Panc1 (cell line): Measurements from ENCODE around the gene FAM50B. TPM values are rescaled to one million over a fixed set of nuclear protein-coding genes. Genes with fewer than 3 reads are reported as not detected.

ENCODE experiments used
- ATAC-seq: fragments of 200-7000 bp; cut with Tn5 transposase; 2 replicates; pipeline ENCODE4 v1.9.1; 2020; ENCODE audit warnings: mild to moderate bottlenecking, moderate library complexity
- BruUV-seq: library from RNA; stranded (reverse); fragments of 400-500 nt; replicated peaks from 2 replicates; lab custom pipeline; 2021; lab: Mats Ljungman, UMichigan
- CTCF ChIA-PET: fragments of 300-600 bp; sonication (Branson Sonifier 250); formaldehyde crosslinking; loops from one replicate; lab custom pipeline; 2022; ENCODE audit warnings: antibody characterized with exemption; lab: Charles Lee
- POLR2A ChIA-PET: fragments of 300-600 bp; sonication (Branson Sonifier 250); formaldehyde crosslinking; loops from one replicate; lab custom pipeline; 2022; ENCODE audit warnings: antibody characterized with exemption; lab: Charles Lee
- DNase-seq: peaks from one replicate; pipeline ENCODE4 v3.0.0-alpha.2; 2010; ENCODE audit warnings: low read depth, low spot score
- H3K27ac ChIP-seq: 2 replicates; pipeline ENCODE4 v1.5.1; 2011; ENCODE audit warnings: mild to moderate bottlenecking, low read length, inconsistent platforms
- H3K27me3 ChIP-seq: fragments of 200-500 bp; sonication (Bioruptor generic); 2 replicates; pipeline ENCODE4 v1.6.0; 2014; ENCODE audit warnings: low read length, inconsistent platforms; ENCODE audit not compliant: control insufficient read depth, insufficient read depth
- H3K36me3 ChIP-seq: fragments of 200-500 bp; sonication (Bioruptor generic); 2 replicates; pipeline ENCODE4 v1.5.1; 2014; ENCODE audit warnings: inconsistent platforms, mild to moderate bottlenecking, low read length, moderate library complexity; ENCODE audit not compliant: control insufficient read depth, insufficient read depth
- H3K4me1 ChIP-seq: 2 replicates; pipeline ENCODE4 v1.5.1; 2011; ENCODE audit warnings: inconsistent platforms, mild to moderate bottlenecking, low read length, moderate library complexity; ENCODE audit not compliant: control insufficient read depth, insufficient read depth
- H3K4me3 ChIP-seq, 2 experiments: 2 replicates each; pipeline ENCODE4 v1.5.1; 2011 to 2012; ENCODE audit warnings: low read depth in 2 of 2, low read length in 2 of 2, mild to moderate bottlenecking in 2 of 2, inconsistent platforms in 1 of 2, moderate library complexity in 1 of 2
- H3K9me3 ChIP-seq: fragments of 200-500 bp; sonication (Bioruptor generic); 2 replicates; pipeline ENCODE4 v1.5.1; 2014; ENCODE audit warnings: low read depth, mild to moderate bottlenecking, inconsistent platforms, low read length, moderate library complexity; ENCODE audit not compliant: control insufficient read depth, insufficient read depth
- POLR2AphosphoS5 ChIP-seq: IDR thresholded peaks from 2 replicates; pipeline ENCODE4 v1.6.1; 2012; ENCODE audit warnings: mild to moderate bottlenecking, low read depth, low read length, moderate library complexity
- SIN3A ChIP-seq: IDR thresholded peaks from 2 replicates; pipeline ENCODE4 v1.6.1; 2012; ENCODE audit warnings: low read depth, mild to moderate bottlenecking, low read length, moderate library complexity, borderline replicate concordance; ENCODE audit not compliant: insufficient read depth
- TCF7L2 ChIP-seq: IDR thresholded peaks from 2 replicates; pipeline ENCODE4 v1.6.1; 2011; ENCODE audit warnings: mild to moderate bottlenecking, low read depth, low read length, inconsistent platforms
- in situ Hi-C: cut with HindIII; loops from 2 replicates; pipeline ENCODE4 v1.10.0; 2016; ENCODE audit warnings: low sequenced_read_pairs, low pct_unique_long_range_greater_than_20kb
- intact Hi-C: fragments of 100-400 bp; cut with micrococcal nuclease; formaldehyde crosslinking; loops from one replicate; pipeline ENCODE4 v1.10.0; 2022; ENCODE audit not compliant: unreplicated experiment
- total RNA-seq: library from RNA; stranded (reverse); gene quantifications from one replicate; pipeline ENCODE4 v1.2.1, GENCODE V29; 2021; ENCODE audit not compliant: unreplicated experiment
- TF ChIP-seq, protein P1 (sequence below): fragments of 450-650 bp; IDR thresholded peaks from 2 replicates; pipeline ENCODE4 v1.5.1; 2017; ENCODE audit warnings: mild to moderate bottlenecking
- TF ChIP-seq, protein P2 (sequence below), 2 experiments: IDR thresholded peaks; 2 replicates each; pipeline ENCODE4 v1.6.1; 2011 to 2012; ENCODE audit warnings: low read depth in 2 of 2, control low read depth in 1 of 2, low read length in 1 of 2, mild to moderate bottlenecking in 1 of 2, moderate library complexity in 1 of 2; ENCODE audit not compliant: insufficient read depth in 1 of 2

The FAM50B gene
- total RNA-seq, 1 experiment from 2014 or later = not detected

DNA sequence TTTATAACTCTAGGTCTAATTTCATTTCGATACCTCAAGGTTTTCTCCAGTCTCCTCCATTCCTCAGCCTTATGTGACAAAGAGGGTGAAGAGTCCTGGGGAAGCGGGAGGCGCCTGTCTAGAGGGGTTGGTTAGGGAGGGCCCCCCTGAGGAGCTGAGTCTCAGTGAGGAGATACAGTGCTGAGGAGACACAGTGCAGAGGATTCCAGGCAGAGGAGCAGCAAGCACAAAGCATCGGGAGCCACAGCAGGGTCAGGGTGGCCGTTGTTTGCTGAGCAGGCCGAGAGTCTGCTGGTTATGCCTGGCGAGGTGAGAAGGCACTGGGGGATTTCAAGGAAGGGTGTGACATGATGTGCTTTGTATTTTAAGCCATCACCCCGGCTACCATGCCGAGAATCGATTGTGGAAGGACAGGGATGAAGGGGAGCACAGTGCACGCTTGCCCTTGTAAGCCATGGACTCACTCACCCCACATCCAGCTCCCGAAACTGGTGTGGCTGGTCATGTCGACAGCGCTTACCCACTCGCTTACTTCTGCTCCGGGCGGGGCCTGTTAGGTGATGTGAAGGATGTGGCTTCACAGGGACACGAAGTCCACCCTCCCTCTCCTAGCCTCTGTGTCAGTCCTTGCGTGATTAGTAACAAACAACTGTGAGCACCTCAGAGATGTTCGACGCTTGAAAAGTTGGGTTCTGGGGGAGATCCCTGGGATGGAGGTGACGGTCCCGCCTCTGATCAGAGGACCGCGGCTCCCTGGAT lies 30.2 kb downstream of the FAM50B start:
- intact Hi-C loops = no loop called here

DNA sequence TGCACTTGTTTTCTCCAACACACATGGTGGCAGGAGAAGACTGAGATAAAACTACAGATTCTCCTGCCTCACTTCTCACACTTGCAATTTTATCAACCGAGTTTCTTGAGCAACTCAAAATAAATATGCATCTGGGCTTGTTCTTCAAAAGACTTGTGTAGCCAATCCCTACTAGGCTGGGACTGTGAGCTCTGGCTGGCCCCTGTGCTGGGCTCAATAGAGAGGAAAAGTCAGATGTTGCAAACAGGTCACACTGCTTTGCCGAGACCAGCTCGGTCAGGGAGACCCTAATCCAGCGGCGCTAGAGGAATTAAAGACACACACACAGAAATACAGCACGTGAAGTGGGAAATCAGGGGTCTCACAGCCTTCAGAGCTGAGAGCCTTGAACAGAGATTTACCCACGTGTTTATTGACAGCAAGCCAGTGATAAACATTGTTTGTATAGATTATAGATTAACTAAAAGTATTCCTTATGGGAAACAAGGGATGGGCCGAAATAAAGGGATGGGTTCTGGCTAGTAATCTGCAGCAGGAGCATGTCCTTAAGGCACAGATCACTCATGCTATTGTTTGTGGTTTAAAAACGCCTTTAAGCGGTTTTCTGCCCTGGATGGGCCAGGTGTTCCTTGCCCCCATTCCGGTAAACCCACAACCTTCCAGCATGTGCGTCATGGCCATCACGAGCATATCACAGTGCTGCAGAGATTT lies 32.7 kb downstream of the FAM50B start:
- CTCF ChIA-PET = interaction anchor here (0.6 kb wide), 1 partner anchor 424 kb away, joined by 6 read pairs; no protein-coding TSS in a partner anchor
- Histone ChIP-seq H3K9me3 (no peaks in the 10 kb centered on the region), H3K27me3 (no peaks in the 10 kb centered on the region), H3K27ac (no peak overlapping the region), H3K4me3 (no peak overlapping the region), H3K4me1 (no peaks in the 10 kb centered on the region), H3K36me3 (no peaks in the 10 kb centered on the region)
- DNase-seq (no peak), ATAC-seq (no peak)
- in situ Hi-C loops = no loop called here
- BruUV-seq = no TSS peak
- intact Hi-C loops = no loop called here
- no peak for TF ChIP-seq TCF7L2
- no peak for TF ChIP-seq POLR2AphosphoS5
- TF ChIP-seq SIN3A = no peak
- TF ChIP-seq, protein P1, sequence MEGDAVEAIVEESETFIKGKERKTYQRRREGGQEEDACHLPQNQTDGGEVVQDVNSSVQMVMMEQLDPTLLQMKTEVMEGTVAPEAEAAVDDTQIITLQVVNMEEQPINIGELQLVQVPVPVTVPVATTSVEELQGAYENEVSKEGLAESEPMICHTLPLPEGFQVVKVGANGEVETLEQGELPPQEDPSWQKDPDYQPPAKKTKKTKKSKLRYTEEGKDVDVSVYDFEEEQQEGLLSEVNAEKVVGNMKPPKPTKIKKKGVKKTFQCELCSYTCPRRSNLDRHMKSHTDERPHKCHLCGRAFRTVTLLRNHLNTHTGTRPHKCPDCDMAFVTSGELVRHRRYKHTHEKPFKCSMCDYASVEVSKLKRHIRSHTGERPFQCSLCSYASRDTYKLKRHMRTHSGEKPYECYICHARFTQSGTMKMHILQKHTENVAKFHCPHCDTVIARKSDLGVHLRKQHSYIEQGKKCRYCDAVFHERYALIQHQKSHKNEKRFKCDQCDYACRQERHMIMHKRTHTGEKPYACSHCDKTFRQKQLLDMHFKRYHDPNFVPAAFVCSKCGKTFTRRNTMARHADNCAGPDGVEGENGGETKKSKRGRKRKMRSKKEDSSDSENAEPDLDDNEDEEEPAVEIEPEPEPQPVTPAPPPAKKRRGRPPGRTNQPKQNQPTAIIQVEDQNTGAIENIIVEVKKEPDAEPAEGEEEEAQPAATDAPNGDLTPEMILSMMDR = no peak
- TF ChIP-seq, protein P2, sequence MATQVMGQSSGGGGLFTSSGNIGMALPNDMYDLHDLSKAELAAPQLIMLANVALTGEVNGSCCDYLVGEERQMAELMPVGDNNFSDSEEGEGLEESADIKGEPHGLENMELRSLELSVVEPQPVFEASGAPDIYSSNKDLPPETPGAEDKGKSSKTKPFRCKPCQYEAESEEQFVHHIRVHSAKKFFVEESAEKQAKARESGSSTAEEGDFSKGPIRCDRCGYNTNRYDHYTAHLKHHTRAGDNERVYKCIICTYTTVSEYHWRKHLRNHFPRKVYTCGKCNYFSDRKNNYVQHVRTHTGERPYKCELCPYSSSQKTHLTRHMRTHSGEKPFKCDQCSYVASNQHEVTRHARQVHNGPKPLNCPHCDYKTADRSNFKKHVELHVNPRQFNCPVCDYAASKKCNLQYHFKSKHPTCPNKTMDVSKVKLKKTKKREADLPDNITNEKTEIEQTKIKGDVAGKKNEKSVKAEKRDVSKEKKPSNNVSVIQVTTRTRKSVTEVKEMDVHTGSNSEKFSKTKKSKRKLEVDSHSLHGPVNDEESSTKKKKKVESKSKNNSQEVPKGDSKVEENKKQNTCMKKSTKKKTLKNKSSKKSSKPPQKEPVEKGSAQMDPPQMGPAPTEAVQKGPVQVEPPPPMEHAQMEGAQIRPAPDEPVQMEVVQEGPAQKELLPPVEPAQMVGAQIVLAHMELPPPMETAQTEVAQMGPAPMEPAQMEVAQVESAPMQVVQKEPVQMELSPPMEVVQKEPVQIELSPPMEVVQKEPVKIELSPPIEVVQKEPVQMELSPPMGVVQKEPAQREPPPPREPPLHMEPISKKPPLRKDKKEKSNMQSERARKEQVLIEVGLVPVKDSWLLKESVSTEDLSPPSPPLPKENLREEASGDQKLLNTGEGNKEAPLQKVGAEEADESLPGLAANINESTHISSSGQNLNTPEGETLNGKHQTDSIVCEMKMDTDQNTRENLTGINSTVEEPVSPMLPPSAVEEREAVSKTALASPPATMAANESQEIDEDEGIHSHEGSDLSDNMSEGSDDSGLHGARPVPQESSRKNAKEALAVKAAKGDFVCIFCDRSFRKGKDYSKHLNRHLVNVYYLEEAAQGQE (IDR thresholded peaks at IDR 0.05; ENCODE audit: insufficient read depth in 1 of 2, low read depth in 2 of 2, low read length in 1 of 2) = no peak
- POLR2A ChIA-PET = no interaction called here

More for the DNA sequence above, 30.2 kb downstream of the FAM50B start:
- ChIA-PET POLR2A (no interaction called here), CTCF (no interaction called here)
- H3K36me3 ChIP-seq = no peaks in the 10 kb centered on the region
- H3K9me3 ChIP-seq = no peaks in the 10 kb centered on the region
- no TSS peak for BruUV-seq
- TF ChIP-seq SIN3A (no peak), POLR2AphosphoS5 (no peak), TCF7L2 (no peak)
- TF ChIP-seq, protein P2 (IDR thresholded peaks at IDR 0.05; ENCODE audit: insufficient read depth in 1 of 2, low read depth in 2 of 2, low read length in 1 of 2) = no peak
- TF ChIP-seq, protein P1 = no peak
- DNase-seq (no peak), ATAC-seq (no peak)
- no peak overlapping the region for H3K4me3 ChIP-seq
- no peaks in the 10 kb centered on the region for H3K27me3 ChIP-seq
- no peak overlapping the region for H3K27ac ChIP-seq
- no peaks in the 10 kb centered on the region for H3K4me1 ChIP-seq
- in situ Hi-C loops = no loop called here
